ACC112 (cell line): Measurements from ENCODE around the gene TTC3.

Source experiments
- H2AFZ ChIP-seq: fragments of 200-600 bp; sonication (generic); one replicate; pipeline ENCODE4 v1.6.0; 2017; ENCODE audit warnings: antibody characterized with exemption, low read length; ENCODE audit not compliant: unreplicated experiment
- H3K27ac ChIP-seq: fragments of 200-600 bp; sonication (generic); 2 replicates; pipeline ENCODE4 v1.5.1; 2014; ENCODE audit warnings: low read depth, mild to moderate bottlenecking, antibody characterized with exemption, low read length, moderate library complexity
- H3K27me3 ChIP-seq: fragments of 200-600 bp; sonication (generic); 2 replicates; pipeline ENCODE4 v1.6.1; 2014; ENCODE audit warnings: mild to moderate bottlenecking, antibody characterized with exemption, low read length, moderate library complexity, mixed read lengths; ENCODE audit not compliant: insufficient read depth
- H3K36me3 ChIP-seq: fragments of 200-600 bp; sonication (generic); 2 replicates; pipeline ENCODE4 v1.6.1; 2016; ENCODE audit warnings: mild to moderate bottlenecking, antibody characterized with exemption, low read length, moderate library complexity, mixed read lengths; ENCODE audit not compliant: insufficient read depth
- H3K4me1 ChIP-seq: fragments of 200-600 bp; sonication (generic); one replicate; pipeline ENCODE4 v1.6.1; 2016; ENCODE audit warnings: low read length, mixed read lengths; ENCODE audit not compliant: insufficient read depth, unreplicated experiment, control insufficient read depth
- H3K4me3 ChIP-seq: fragments of 200-600 bp; sonication (generic); 2 replicates; pipeline ENCODE4 v1.5.1; 2014; ENCODE audit warnings: mild to moderate bottlenecking, low read depth, low read length
- H3K79me2 ChIP-seq: fragments of 200-600 bp; sonication (generic); one replicate; pipeline ENCODE4 v1.6.0; 2016; ENCODE audit warnings: low read length; ENCODE audit not compliant: control insufficient read depth, unreplicated experiment, insufficient read depth

The TTC3 gene

GRCh38 chr21:37232274-37233018, 159.4 kb downstream of the TTC3 start:
- H3K27ac ChIP-seq = no peak overlapping the region

GRCh38 chr21:37233551-37234146, 160.6 kb downstream of the TTC3 start:
- Histone ChIP-seq H3K36me3 (peaks cover 3% of the 10 kb centered on the region), H2AFZ (no peak overlapping the region), H3K27me3 (no peaks in the 10 kb centered on the region), H3K27ac (no peak overlapping the region), H3K4me1 (no peaks in the 10 kb centered on the region), H3K4me3 (no peak overlapping the region), H3K79me2 (peaks cover 2% of the 10 kb centered on the region)

More at GRCh38 chr21:37232274-37233018, 159.4 kb downstream of the TTC3 start:
- Histone ChIP-seq H3K27me3 (no peaks in the 10 kb centered on the region), H3K4me3 (no peak overlapping the region), H3K36me3 (peaks cover 3% of the 10 kb centered on the region), H3K4me1 (no peaks in the 10 kb centered on the region), H2AFZ (no peak overlapping the region), H3K79me2 (peaks cover 2% of the 10 kb centered on the region)

GRCh38 chr21:37237346-37237745, 164.3 kb downstream of the TTC3 start:
- H3K27me3 ChIP-seq = no peaks in the 10 kb centered on the region
- H3K4me1 ChIP-seq = no peaks in the 10 kb centered on the region
- H2AFZ ChIP-seq = no peak overlapping the region
- H3K79me2 ChIP-seq = peaks cover 13% of the 10 kb centered on the region
- peaks cover 3% of the 10 kb centered on the region for H3K36me3 ChIP-seq
- H3K4me3 ChIP-seq = no peak overlapping the region
- H3K27ac ChIP-seq = no peak overlapping the region

- Histone ChIP-seq H2AFZ (no peak overlapping the region), H3K36me3 (peaks cover 3% of the 10 kb centered on the region), H3K27me3 (no peaks in the 10 kb centered on the region), H3K4me1 (no peaks in the 10 kb centered on the region), H3K4me3 (no peak overlapping the region), H3K79me2 (peaks cover 13% of the 10 kb centered on the region), H3K27ac (no peak overlapping the region)
Observed at GRCh38 chr21:37237764-37238163, 164.7 kb downstream of the TTC3 start.

GRCh38 chr21:37240978-37241377, 167.9 kb downstream of the TTC3 start:
- Histone ChIP-seq H2AFZ (no peak overlapping the region), H3K79me2 (peaks cover 39% of the 10 kb centered on the region), H3K27ac (no peak overlapping the region), H3K27me3 (no peaks in the 10 kb centered on the region), H3K36me3 (peaks cover 3% of the 10 kb centered on the region; the same call in 1 of the 2 replicates), H3K4me3 (no peak overlapping the region), H3K4me1 (no peaks in the 10 kb centered on the region)

- no peak overlapping the region for H3K27ac ChIP-seq
- H3K4me3 ChIP-seq = no peak overlapping the region
- H3K79me2 ChIP-seq = peaks cover 43% of the 10 kb centered on the region
- peaks cover 3% of the 10 kb centered on the region; the same call in 1 of the 2 replicates for H3K36me3 ChIP-seq
- H3K27me3 ChIP-seq = no peaks in the 10 kb centered on the region
- H3K4me1 ChIP-seq = no peaks in the 10 kb centered on the region
- no peak overlapping the region for H2AFZ ChIP-seq
Observed at GRCh38 chr21:37241426-37241825, 168.4 kb downstream of the TTC3 start.

GRCh38 chr21:37243961-37244360, 170.9 kb downstream of the TTC3 start:
- Histone ChIP-seq H3K36me3 (no peaks in the 10 kb centered on the region), H2AFZ (no peak overlapping the region), H3K4me3 (no peak overlapping the region), H3K27ac (no peak overlapping the region), H3K27me3 (no peaks in the 10 kb centered on the region), H3K4me1 (no peaks in the 10 kb centered on the region), H3K79me2 (peaks cover 67% of the 10 kb centered on the region)

- H3K27me3 ChIP-seq = no peaks in the 10 kb centered on the region
- no peak overlapping the region for H3K27ac ChIP-seq
- H3K36me3 ChIP-seq = no peaks in the 10 kb centered on the region
- no peak overlapping the region for H2AFZ ChIP-seq
- H3K79me2 ChIP-seq = peaks cover 73% of the 10 kb centered on the region
- no peak overlapping the region for H3K4me3 ChIP-seq
- peaks cover 2% of the 10 kb centered on the region for H3K4me1 ChIP-seq
Observed at GRCh38 chr21:37244501-37245095, 171.5 kb downstream of the TTC3 start.

- no peak overlapping the region for H2AFZ ChIP-seq
- no peak overlapping the region for H3K27ac ChIP-seq
- no peaks in the 10 kb centered on the region for H3K27me3 ChIP-seq
- peaks cover 2% of the 10 kb centered on the region for H3K4me1 ChIP-seq
- H3K79me2 ChIP-seq = peaks cover 76% of the 10 kb centered on the region
- H3K36me3 ChIP-seq = no peaks in the 10 kb centered on the region
- no peak overlapping the region for H3K4me3 ChIP-seq
Observed at GRCh38 chr21:37245151-37245550, 172.1 kb downstream of the TTC3 start.

GRCh38 chr21:37248298-37248697, 175.2 kb downstream of the TTC3 start:
- no peaks in the 10 kb centered on the region for H3K27me3 ChIP-seq
- no peak overlapping the region for H2AFZ ChIP-seq
- peaks cover 14% of the 10 kb centered on the region for H3K4me1 ChIP-seq
- H3K27ac ChIP-seq = no peak overlapping the region
- no peak overlapping the region for H3K4me3 ChIP-seq
- no peaks in the 10 kb centered on the region for H3K36me3 ChIP-seq
- H3K79me2 ChIP-seq = peaks cover 87% of the 10 kb centered on the region
